Measurements from ENCODE around the gene TAAR6.

The TAAR6 gene

GRCh38 chr6:132584698-132585097, 14.6 kb downstream of the TAAR6 start:
- no peaks in the 10 kb centered on the region for H3K9me3 ChIP-seq (ENCODE audit: insufficient read depth, low read length)
- no peaks in the 10 kb centered on the region for H3K36me3 ChIP-seq (ENCODE audit: low read length)
- no peaks in the 10 kb centered on the region for H3K9me2 ChIP-seq (replicated peaks; ENCODE audit: insufficient read depth, low read length)
- H3K27me3 ChIP-seq (ENCODE audit: low read length), result no peaks in the 10 kb centered on the region
- H3K9ac ChIP-seq (ENCODE audit: low read length), result no peak overlapping the region
- no peak overlapping the region for H2AFZ ChIP-seq (ENCODE audit: low read depth, low read length, severe bottlenecking)
- H3K4me3 ChIP-seq (ENCODE audit: insufficient read depth, low read length, poor library complexity, severe bottlenecking), result no peak overlapping the region
- H4K20me1 ChIP-seq (ENCODE audit: low read depth, low read length), result no peaks in the 10 kb centered on the region
- H3F3A ChIP-seq (ENCODE audit: insufficient read depth), result no peaks in the 10 kb centered on the region
- no peak overlapping the region for H3K27ac ChIP-seq (ENCODE audit: low read depth, low read length)
- no peak overlapping the region for H3K4me2 ChIP-seq (ENCODE audit: low read depth, low read length, poor library complexity, severe bottlenecking)
- no peaks in the 10 kb centered on the region for H3K79me2 ChIP-seq (ENCODE audit: insufficient read depth, low read length)
- TF ChIP-seq EZH2phosphoT487 (conservative IDR thresholded peaks at IDR 0.05; ENCODE audit: low read length), result no peak
- TF ChIP-seq CTCF (IDR thresholded peaks at IDR 0.05; ENCODE audit: insufficient read depth, low read length, poor library complexity, severe bottlenecking), result no peak

GRCh38 chr6:132587424-132587823, 17.3 kb downstream of the TAAR6 start:
- no peaks in the 10 kb centered on the region for H3F3A ChIP-seq (ENCODE audit: insufficient read depth)
- no peak overlapping the region for H3K4me3 ChIP-seq (ENCODE audit: insufficient read depth, low read length, poor library complexity, severe bottlenecking)
- H3K9me2 ChIP-seq (replicated peaks; ENCODE audit: insufficient read depth, low read length), result no peaks in the 10 kb centered on the region
- no peak overlapping the region for H2AFZ ChIP-seq (ENCODE audit: low read depth, low read length, severe bottlenecking)
- no peaks in the 10 kb centered on the region for H3K27me3 ChIP-seq (ENCODE audit: low read length)
- no peaks in the 10 kb centered on the region for H3K79me2 ChIP-seq (ENCODE audit: insufficient read depth, low read length)
- H4K20me1 ChIP-seq (ENCODE audit: low read depth, low read length), result no peaks in the 10 kb centered on the region
- no peaks in the 10 kb centered on the region for H3K36me3 ChIP-seq (ENCODE audit: low read length)
- no peaks in the 10 kb centered on the region for H3K9me3 ChIP-seq (ENCODE audit: insufficient read depth, low read length)
- H3K27ac ChIP-seq (ENCODE audit: low read depth, low read length), result no peak overlapping the region
- TF ChIP-seq CTCF (IDR thresholded peaks at IDR 0.05; ENCODE audit: insufficient read depth, low read length, poor library complexity, severe bottlenecking) (no peak), EZH2phosphoT487 (conservative IDR thresholded peaks at IDR 0.05; ENCODE audit: low read length) (no peak)
- H3K9ac ChIP-seq (ENCODE audit: low read length), result no peak overlapping the region
- H3K4me2 ChIP-seq (ENCODE audit: low read depth, low read length, poor library complexity, severe bottlenecking), result no peak overlapping the region

GRCh38 chr6:132589454-132589853, 19.3 kb downstream of the TAAR6 start, which contains the start of gene TAAR5:
TSS of gene TAAR5 (minus strand) at chr6:132589741. CDS start at chr6:132589686, 55 bp downstream.
- H2AFZ ChIP-seq (ENCODE audit: low read depth, low read length, severe bottlenecking), result no peak within 1 kb of the TSS
- H3K9me2 ChIP-seq (replicated peaks; ENCODE audit: insufficient read depth, low read length), result no peaks in the 10 kb centered on the region
- H3K9me3 ChIP-seq (ENCODE audit: insufficient read depth, low read length), result no peaks in the 10 kb centered on the region
- no peak within 1 kb of the TSS for H3K4me3 ChIP-seq (ENCODE audit: insufficient read depth, low read length, poor library complexity, severe bottlenecking)
- H3K9ac ChIP-seq (ENCODE audit: low read length), result no peak within 1 kb of the TSS
- TF ChIP-seq EZH2phosphoT487 (conservative IDR thresholded peaks at IDR 0.05; ENCODE audit: low read length) (no peak), CTCF (IDR thresholded peaks at IDR 0.05; ENCODE audit: insufficient read depth, low read length, poor library complexity, severe bottlenecking) (no peak)
- H3K27ac ChIP-seq (ENCODE audit: low read depth, low read length), result no peak within 1 kb of the TSS
- H3K79me2 ChIP-seq (ENCODE audit: insufficient read depth, low read length), result no peaks in the 10 kb centered on the region
- no peaks in the 10 kb centered on the region for H3K27me3 ChIP-seq (ENCODE audit: low read length)
- no peaks in the 10 kb centered on the region for H3K36me3 ChIP-seq (ENCODE audit: low read length)
- no peaks in the 10 kb centered on the region for H3F3A ChIP-seq (ENCODE audit: insufficient read depth)
- H3K4me2 ChIP-seq (ENCODE audit: low read depth, low read length, poor library complexity, severe bottlenecking), result no peak within 1 kb of the TSS
- no peaks in the 10 kb centered on the region for H4K20me1 ChIP-seq (ENCODE audit: low read depth, low read length)
